Panc1 (cell line): ENCODE results near the gene SPARC. TPM values are rescaled to one million over a fixed set of nuclear protein-coding genes. Genes with fewer than 3 reads are reported as not detected.
"Not testable (repeated sequence)": the region's sequence is repeated elsewhere in the genome, so short reads cannot be mapped to it uniquely, and the experiment has no call there.

Experiments
- ATAC-seq: fragments of 200-7000 bp; cut with Tn5 transposase; 2 replicates; pipeline ENCODE4 v1.9.1; 2020; ENCODE audit warnings: mild to moderate bottlenecking, moderate library complexity
- BruUV-seq: library from RNA; stranded (reverse); fragments of 400-500 nt; replicated peaks from 2 replicates; lab custom pipeline; 2021; lab: Mats Ljungman, UMichigan
- CTCF ChIA-PET: fragments of 300-600 bp; sonication (Branson Sonifier 250); formaldehyde crosslinking; loops from one replicate; lab custom pipeline; 2022; ENCODE audit warnings: antibody characterized with exemption; lab: Charles Lee
- POLR2A ChIA-PET: fragments of 300-600 bp; sonication (Branson Sonifier 250); formaldehyde crosslinking; loops from one replicate; lab custom pipeline; 2022; ENCODE audit warnings: antibody characterized with exemption; lab: Charles Lee
- DNase-seq: peaks from one replicate; pipeline ENCODE4 v3.0.0-alpha.2; 2010; ENCODE audit warnings: low read depth, low spot score
- H3K27ac ChIP-seq: 2 replicates; pipeline ENCODE4 v1.5.1; 2011; ENCODE audit warnings: mild to moderate bottlenecking, low read length, inconsistent platforms
- H3K27me3 ChIP-seq: fragments of 200-500 bp; sonication (Bioruptor generic); 2 replicates; pipeline ENCODE4 v1.6.0; 2014; ENCODE audit warnings: low read length, inconsistent platforms; ENCODE audit not compliant: control insufficient read depth, insufficient read depth
- H3K36me3 ChIP-seq: fragments of 200-500 bp; sonication (Bioruptor generic); 2 replicates; pipeline ENCODE4 v1.5.1; 2014; ENCODE audit warnings: inconsistent platforms, mild to moderate bottlenecking, low read length, moderate library complexity; ENCODE audit not compliant: control insufficient read depth, insufficient read depth
- H3K4me1 ChIP-seq: 2 replicates; pipeline ENCODE4 v1.5.1; 2011; ENCODE audit warnings: inconsistent platforms, mild to moderate bottlenecking, low read length, moderate library complexity; ENCODE audit not compliant: control insufficient read depth, insufficient read depth
- H3K4me3 ChIP-seq, 2 experiments: 2 replicates each; pipeline ENCODE4 v1.5.1; 2011 to 2012; ENCODE audit warnings: low read depth in 2 of 2, low read length in 2 of 2, mild to moderate bottlenecking in 2 of 2, inconsistent platforms in 1 of 2, moderate library complexity in 1 of 2
- H3K9me3 ChIP-seq: fragments of 200-500 bp; sonication (Bioruptor generic); 2 replicates; pipeline ENCODE4 v1.5.1; 2014; ENCODE audit warnings: low read depth, mild to moderate bottlenecking, inconsistent platforms, low read length, moderate library complexity; ENCODE audit not compliant: control insufficient read depth, insufficient read depth
- POLR2AphosphoS5 ChIP-seq: IDR thresholded peaks from 2 replicates; pipeline ENCODE4 v1.6.1; 2012; ENCODE audit warnings: mild to moderate bottlenecking, low read depth, low read length, moderate library complexity
- REST ChIP-seq, 2 experiments: IDR thresholded peaks; 2 replicates each; pipeline ENCODE4 v1.6.1; 2011 to 2012; ENCODE audit warnings: low read depth in 2 of 2, control low read depth in 1 of 2, low read length in 1 of 2, mild to moderate bottlenecking in 1 of 2, moderate library complexity in 1 of 2; ENCODE audit not compliant: insufficient read depth in 1 of 2
- SIN3A ChIP-seq: IDR thresholded peaks from 2 replicates; pipeline ENCODE4 v1.6.1; 2012; ENCODE audit warnings: low read depth, mild to moderate bottlenecking, low read length, moderate library complexity, borderline replicate concordance; ENCODE audit not compliant: insufficient read depth
- TCF7L2 ChIP-seq: IDR thresholded peaks from 2 replicates; pipeline ENCODE4 v1.6.1; 2011; ENCODE audit warnings: mild to moderate bottlenecking, low read depth, low read length, inconsistent platforms
- in situ Hi-C: cut with HindIII; loops from 2 replicates; pipeline ENCODE4 v1.10.0; 2016; ENCODE audit warnings: low sequenced_read_pairs, low pct_unique_long_range_greater_than_20kb
- intact Hi-C: fragments of 100-400 bp; cut with micrococcal nuclease; formaldehyde crosslinking; loops from one replicate; pipeline ENCODE4 v1.10.0; 2022; ENCODE audit not compliant: unreplicated experiment
- total RNA-seq: library from RNA; stranded (reverse); gene quantifications from one replicate; pipeline ENCODE4 v1.2.1, GENCODE V29; 2021; ENCODE audit not compliant: unreplicated experiment
- TF ChIP-seq, protein P1 (sequence below): fragments of 450-650 bp; IDR thresholded peaks from 2 replicates; pipeline ENCODE4 v1.5.1; 2017; ENCODE audit warnings: mild to moderate bottlenecking

SPARC gene
- total RNA-seq, 1 experiment from 2014 or later = 228 TPM

DNA sequence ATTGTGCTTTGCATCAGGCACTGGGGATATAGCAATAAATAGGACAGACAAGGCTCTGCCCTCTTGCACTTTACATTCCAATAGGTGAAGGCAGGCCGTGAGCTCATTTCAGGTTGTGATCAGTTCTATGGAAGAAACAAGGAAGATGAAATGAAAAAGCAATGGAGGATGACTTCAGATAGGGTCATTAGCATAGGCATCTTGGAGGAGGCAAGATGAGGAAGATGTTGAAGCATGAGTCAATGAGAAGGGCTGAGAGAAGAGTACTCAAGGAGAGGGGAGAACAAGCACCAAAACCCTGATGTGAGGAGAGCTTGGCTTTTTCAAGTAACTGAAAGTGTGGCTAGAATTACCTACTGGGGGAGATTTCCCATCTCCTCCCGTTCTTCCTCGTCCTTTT, 5.0 kb upstream of the SPARC start:
- Histone ChIP-seq H3K4me3 (no peak overlapping the region), H3K9me3 (no peaks in the 10 kb centered on the region), H3K4me1 (peaks cover 36% of the 10 kb centered on the region), H3K36me3 (no peaks in the 10 kb centered on the region), H3K27me3 (no peaks in the 10 kb centered on the region), H3K27ac (peak overlapping the region; percentile 75)
- no peak for DNase-seq
- ChIA-PET POLR2A (no interaction called here), CTCF (no interaction called here)
- intact Hi-C loops = no loop called here
- in situ Hi-C loops = no loop called here
- BruUV-seq = no TSS peak
- TF ChIP-seq, protein P1, sequence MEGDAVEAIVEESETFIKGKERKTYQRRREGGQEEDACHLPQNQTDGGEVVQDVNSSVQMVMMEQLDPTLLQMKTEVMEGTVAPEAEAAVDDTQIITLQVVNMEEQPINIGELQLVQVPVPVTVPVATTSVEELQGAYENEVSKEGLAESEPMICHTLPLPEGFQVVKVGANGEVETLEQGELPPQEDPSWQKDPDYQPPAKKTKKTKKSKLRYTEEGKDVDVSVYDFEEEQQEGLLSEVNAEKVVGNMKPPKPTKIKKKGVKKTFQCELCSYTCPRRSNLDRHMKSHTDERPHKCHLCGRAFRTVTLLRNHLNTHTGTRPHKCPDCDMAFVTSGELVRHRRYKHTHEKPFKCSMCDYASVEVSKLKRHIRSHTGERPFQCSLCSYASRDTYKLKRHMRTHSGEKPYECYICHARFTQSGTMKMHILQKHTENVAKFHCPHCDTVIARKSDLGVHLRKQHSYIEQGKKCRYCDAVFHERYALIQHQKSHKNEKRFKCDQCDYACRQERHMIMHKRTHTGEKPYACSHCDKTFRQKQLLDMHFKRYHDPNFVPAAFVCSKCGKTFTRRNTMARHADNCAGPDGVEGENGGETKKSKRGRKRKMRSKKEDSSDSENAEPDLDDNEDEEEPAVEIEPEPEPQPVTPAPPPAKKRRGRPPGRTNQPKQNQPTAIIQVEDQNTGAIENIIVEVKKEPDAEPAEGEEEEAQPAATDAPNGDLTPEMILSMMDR = no peak
- TF ChIP-seq REST (IDR thresholded peaks at IDR 0.05; ENCODE audit: insufficient read depth in 1 of 2, low read depth in 2 of 2, low read length in 1 of 2) = no peak
- no peak for TF ChIP-seq SIN3A
- TF ChIP-seq POLR2AphosphoS5 = no peak
- no peak for TF ChIP-seq TCF7L2
- ATAC-seq = no peak

GRCh38 chr5:151689591-151689990, 2.9 kb upstream of the SPARC start:
- H3K9me3 ChIP-seq, BruUV-seq, POLR2A ChIA-PET, intact Hi-C loops, H3K4me3 ChIP-seq, CTCF ChIA-PET, in situ Hi-C loops, H3K36me3 ChIP-seq, H3K27me3 ChIP-seq, DNase-seq, ATAC-seq: not testable (repeated sequence)
- Histone ChIP-seq H3K27ac (peak overlapping the region; percentile 29; the same call in 1 of the 2 replicates), H3K4me1 (peaks cover 31% of the 10 kb centered on the region)

DNA sequence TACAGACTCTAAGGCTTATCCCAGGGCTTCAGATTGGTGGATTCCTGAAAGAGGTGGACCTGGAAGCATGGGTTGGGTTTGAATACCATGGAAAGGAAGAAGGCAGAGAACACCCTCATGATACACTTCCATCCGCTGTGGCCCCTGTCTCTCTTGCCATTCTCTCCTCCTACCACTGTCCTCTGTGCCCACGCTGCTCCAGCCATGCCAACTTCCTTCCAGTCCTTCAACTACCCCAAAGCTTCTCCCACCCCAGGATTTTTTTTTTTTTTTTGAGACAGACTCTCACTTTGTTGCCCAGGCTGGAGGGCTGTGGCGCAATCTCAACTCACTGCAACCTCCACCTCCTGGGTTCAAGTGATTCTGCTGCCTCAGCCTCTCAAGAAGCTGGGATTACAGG, 1.7 kb upstream of the SPARC start:
- no TSS peak for BruUV-seq
- in situ Hi-C loops (no loop called here), intact Hi-C loops (no loop called here)
- Histone ChIP-seq H3K36me3 (no peaks in the 10 kb centered on the region), H3K4me1 (peaks cover 29% of the 10 kb centered on the region), H3K4me3 (no peak overlapping the region), H3K9me3 (no peaks in the 10 kb centered on the region), H3K27ac (peak overlapping the region; percentile 61; the same call in 1 of the 2 replicates), H3K27me3 (no peaks in the 10 kb centered on the region)
- ATAC-seq (no peak), DNase-seq (no peak)
- POLR2A ChIA-PET = no interaction called here
- TF ChIP-seq SIN3A (no peak), REST (IDR thresholded peaks at IDR 0.05; ENCODE audit: insufficient read depth in 1 of 2, low read depth in 2 of 2, low read length in 1 of 2) (no peak), POLR2AphosphoS5 (no peak), TCF7L2 (no peak)
- TF ChIP-seq, protein P1 = no peak
- CTCF ChIA-PET = interaction anchor here (0.6 kb wide), 1 partner anchor 52 kb away, joined by 4 read pairs; no protein-coding TSS in a partner anchor
